GM12875 (cell line): ENCODE measurements around the gene SMURF1.

Experiments
- H3K4me3 ChIP-seq: one replicate; pipeline ENCODE4 v1.5.1; 2011; ENCODE audit warnings: low read depth, low read length, control low read depth
- TF ChIP-seq, protein P1 (sequence below): IDR thresholded peaks from 2 replicates; pipeline ENCODE4 v1.5.1; 2011; ENCODE audit warnings: low read depth, mild to moderate bottlenecking, control low read depth, inconsistent platforms, low read length, moderate library complexity, borderline replicate concordance; ENCODE audit not compliant: insufficient read depth

Gene SMURF1

DNA sequence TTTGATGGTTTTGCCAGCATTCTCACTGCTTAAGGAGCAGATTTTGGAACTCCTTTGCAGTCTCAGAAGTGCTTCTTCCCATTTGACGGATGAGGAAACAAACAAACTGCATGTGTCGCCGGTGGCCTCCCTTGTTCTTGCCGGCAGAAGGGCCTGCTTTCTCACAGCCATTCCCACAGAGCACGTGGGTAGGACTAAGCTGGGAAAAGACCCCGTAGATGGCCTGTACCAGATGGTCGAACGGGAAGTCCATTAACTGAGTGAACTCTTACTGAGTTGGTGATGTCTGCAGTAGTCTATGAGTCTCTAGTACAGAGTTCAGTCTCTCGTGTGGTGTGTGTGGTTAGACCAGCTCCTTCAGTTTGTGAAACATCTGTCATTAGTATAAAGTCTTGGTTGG is 133.6 kb downstream of the SMURF1 start:
- TF ChIP-seq, protein P1, sequence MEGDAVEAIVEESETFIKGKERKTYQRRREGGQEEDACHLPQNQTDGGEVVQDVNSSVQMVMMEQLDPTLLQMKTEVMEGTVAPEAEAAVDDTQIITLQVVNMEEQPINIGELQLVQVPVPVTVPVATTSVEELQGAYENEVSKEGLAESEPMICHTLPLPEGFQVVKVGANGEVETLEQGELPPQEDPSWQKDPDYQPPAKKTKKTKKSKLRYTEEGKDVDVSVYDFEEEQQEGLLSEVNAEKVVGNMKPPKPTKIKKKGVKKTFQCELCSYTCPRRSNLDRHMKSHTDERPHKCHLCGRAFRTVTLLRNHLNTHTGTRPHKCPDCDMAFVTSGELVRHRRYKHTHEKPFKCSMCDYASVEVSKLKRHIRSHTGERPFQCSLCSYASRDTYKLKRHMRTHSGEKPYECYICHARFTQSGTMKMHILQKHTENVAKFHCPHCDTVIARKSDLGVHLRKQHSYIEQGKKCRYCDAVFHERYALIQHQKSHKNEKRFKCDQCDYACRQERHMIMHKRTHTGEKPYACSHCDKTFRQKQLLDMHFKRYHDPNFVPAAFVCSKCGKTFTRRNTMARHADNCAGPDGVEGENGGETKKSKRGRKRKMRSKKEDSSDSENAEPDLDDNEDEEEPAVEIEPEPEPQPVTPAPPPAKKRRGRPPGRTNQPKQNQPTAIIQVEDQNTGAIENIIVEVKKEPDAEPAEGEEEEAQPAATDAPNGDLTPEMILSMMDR: no peak
- H3K4me3 ChIP-seq: no peak overlapping the region

- TF ChIP-seq, protein P1: no peak
- H3K4me3 ChIP-seq: no peak overlapping the region
Observed at GRCh38 chr7:99008921-99009530, 134.9 kb downstream of the SMURF1 start.

- TF ChIP-seq, protein P1: no peak
- no peak overlapping the region for H3K4me3 ChIP-seq
Observed at GRCh38 chr7:99008181-99008631, 135.7 kb downstream of the SMURF1 start.

GRCh38 chr7:99006739-99007424 is 137.0 kb downstream of the SMURF1 start:
- TF ChIP-seq, protein P1: no peak
- no peak overlapping the region for H3K4me3 ChIP-seq

- TF ChIP-seq, protein P1: no peak
- H3K4me3 ChIP-seq: no peak overlapping the region
Observed at GRCh38 chr7:99005776-99006175, 138.1 kb downstream of the SMURF1 start.

DNA sequence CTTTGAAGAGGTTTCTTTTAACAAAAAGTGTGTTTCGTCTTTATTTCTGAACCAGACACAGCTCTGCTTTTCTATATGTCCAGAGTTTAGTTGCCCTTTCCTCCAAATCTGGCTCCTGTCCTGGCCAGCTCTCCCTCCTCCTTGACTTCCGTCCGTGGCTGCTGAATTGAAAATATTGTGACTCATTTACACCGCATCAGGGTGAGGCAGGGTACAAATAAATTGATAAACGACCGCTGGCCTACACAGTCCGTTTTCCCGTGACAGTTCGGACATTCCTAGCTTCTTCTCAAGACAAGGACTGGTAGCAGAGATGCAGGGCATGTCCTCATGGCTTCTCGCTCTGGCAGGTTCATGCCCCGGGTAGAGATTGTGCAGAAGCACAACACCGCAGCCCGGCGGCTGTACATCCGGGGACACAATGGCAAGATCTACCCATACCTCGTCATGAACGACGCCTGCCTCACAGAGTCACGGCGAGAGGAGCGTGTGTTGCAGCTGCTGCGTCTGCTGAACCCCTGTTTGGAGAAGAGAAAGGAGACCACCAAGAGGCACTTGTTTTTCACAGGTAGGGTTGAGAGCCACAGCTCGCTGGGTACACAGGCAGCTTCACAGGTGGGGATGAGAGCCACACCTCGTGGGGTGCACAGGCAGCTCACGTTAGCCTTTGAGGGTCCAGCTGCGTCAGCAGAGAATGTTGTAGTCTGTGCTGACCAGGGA is 139.0 kb downstream of the SMURF1 start:
- TF ChIP-seq, protein P1: no peak
- H3K4me3 ChIP-seq: no peak overlapping the region
